B cell (primary cell): ENCODE results near the gene TRIP13. TPM values are rescaled to one million over a fixed set of nuclear protein-coding genes. Genes with fewer than 3 reads are reported as not detected.

ENCODE experiments used
- ATAC-seq: fragments of 200-7000 bp; cut with Tn5 transposase; one replicate; pipeline ENCODE4 v1.10.0; 2021; ENCODE audit warnings: low read depth, mild to moderate bottlenecking, moderate number of reproducible peaks, moderate library complexity
- CTCF ChIA-PET: fragments of 350-600 bp; sonication (Branson Sonifier 250); formaldehyde crosslinking; loops from one replicate; lab custom pipeline; 2021; ENCODE audit warnings: antibody characterized with exemption, inconsistent platforms; lab: Charles Lee
- POLR2A ChIA-PET: fragments of 350-600 bp; sonication (Branson Sonifier 250); formaldehyde crosslinking; loops from one replicate; lab custom pipeline; 2021; ENCODE audit warnings: antibody characterized with exemption; lab: Charles Lee
- DNase-seq: peaks from one replicate; pipeline ENCODE4 v3.0.0; 2013
- H2AFZ ChIP-seq: 2 replicates; pipeline ENCODE4 v1.6.1; 2012; ENCODE audit warnings: mild to moderate bottlenecking, low read depth, low read length; ENCODE audit not compliant: insufficient read depth, poor library complexity, severe bottlenecking
- H3K27ac ChIP-seq, 2 donors: 1 replicate in 1 of 2; 2 replicates in 1 of 2; pipeline ENCODE4 v1.5.1; 2012 to 2013; ENCODE audit warnings: low read length in 2 of 2, mild to moderate bottlenecking in 2 of 2, moderate library complexity in 1 of 2
- H3K27me3 ChIP-seq, 4 experiments: fragments of 200-600 bp in 1 of 4; sonication (generic) in 1 of 4; replicated peaks in 1 of 4; 1 replicate in 2 of 4; 2 replicates in 2 of 4; pipeline versions ENCODE4 v1.6.1 to v1.7.0; 2013 to 2016; ENCODE audit warnings: low read length in 3 of 4, mild to moderate bottlenecking in 2 of 4, mixed read lengths in 1 of 4, moderate library complexity in 1 of 4; ENCODE audit not compliant: insufficient read depth in 4 of 4, control insufficient read depth in 3 of 4; ENCODE audit errors: control extremely low read depth in 1 of 4
- H3K36me3 ChIP-seq, 2 experiments: replicated peaks in 1 of 2; 1 replicate in 1 of 2; 2 replicates in 1 of 2; pipeline versions ENCODE4 v1.6.1 to v1.7.1; 2013; ENCODE audit warnings: low read length in 1 of 2; ENCODE audit not compliant: insufficient read depth in 2 of 2, control insufficient read depth in 1 of 2; ENCODE audit errors: control extremely low read depth in 1 of 2, extremely low read depth in 1 of 2
- H3K4me1 ChIP-seq, 2 donors: fragments of 200-600 bp in 1 of 2; sonication (generic) in 1 of 2; 1 replicate in 1 of 2; 2 replicates in 1 of 2; pipeline versions ENCODE4 v1.5.1 to v1.6.1; 2013 to 2017; ENCODE audit warnings: low read length in 2 of 2; ENCODE audit not compliant: control insufficient read depth in 2 of 2, insufficient read depth in 2 of 2
- H3K4me2 ChIP-seq: replicated peaks from 2 replicates; pipeline ENCODE3; 2012; ENCODE audit warnings: mild to moderate bottlenecking, low read depth, low read length; ENCODE audit not compliant: poor library complexity, severe bottlenecking
- H3K4me3 ChIP-seq, 5 experiments: fragments of 200-600 bp in 1 of 5; sonication (generic) in 1 of 5; 1 replicate in 3 of 5; 2 replicates in 2 of 5; pipeline versions ENCODE4 v1.5.1 to v1.7.0; 2011 to 2016; ENCODE audit warnings: low read length in 4 of 5, mild to moderate bottlenecking in 4 of 5, low read depth in 2 of 5, control low read depth in 1 of 5, moderate library complexity in 1 of 5; ENCODE audit not compliant: insufficient read depth in 1 of 5; ENCODE audit errors: control extremely low read depth in 1 of 5, extremely low read depth in 1 of 5
- H3K79me2 ChIP-seq: fragments of 200-600 bp; sonication (generic); one replicate; pipeline ENCODE4 v1.6.0; 2016; ENCODE audit warnings: low read length; ENCODE audit not compliant: control insufficient read depth, insufficient read depth
- H3K9ac ChIP-seq: fragments of 200-600 bp; sonication (generic); 2 replicates; pipeline ENCODE4 v1.6.1; 2017; ENCODE audit warnings: mild to moderate bottlenecking, low read length, moderate library complexity
- H3K9me3 ChIP-seq, 3 donors: one replicate each; pipeline versions ENCODE4 v1.6.1 to v1.7.1; 2013; ENCODE audit warnings: low read length in 2 of 3; ENCODE audit not compliant: control insufficient read depth in 2 of 3, insufficient read depth in 1 of 3; ENCODE audit errors: control extremely low read depth in 1 of 3
- H4K20me1 ChIP-seq: 2 replicates; pipeline ENCODE4 v1.6.0; 2012; ENCODE audit warnings: mild to moderate bottlenecking, low read length; ENCODE audit not compliant: insufficient read depth, control insufficient read depth, poor library complexity, severe bottlenecking
- H3K27ac Mint-ChIP-seq: one replicate; pipeline ENCODE4 v1.8.0; 2021; ENCODE audit warnings: mixed read lengths
- H3K27me3 Mint-ChIP-seq: one replicate; pipeline ENCODE4 v1.8.0; 2021; ENCODE audit warnings: mixed read lengths
- H3K4me1 Mint-ChIP-seq: one replicate; pipeline ENCODE4 v1.8.0; 2021; ENCODE audit warnings: mixed read lengths
- H3K4me3 Mint-ChIP-seq: one replicate; pipeline ENCODE4 v1.8.0; 2021; ENCODE audit warnings: mixed read lengths
- H3K9me3 Mint-ChIP-seq: one replicate; pipeline ENCODE4 v1.8.0; 2022; ENCODE audit warnings: mixed read lengths; ENCODE audit not compliant: insufficient read depth
- EZH2 ChIP-seq: IDR thresholded peaks from 2 replicates; pipeline ENCODE4 v1.6.1; 2012; ENCODE audit warnings: borderline replicate concordance, low read depth, mild to moderate bottlenecking, moderate library complexity, low read length; ENCODE audit not compliant: insufficient read depth, poor library complexity, severe bottlenecking
- WGBS: methylation state at CpG from one replicate; pipeline ENCODE4 v1.1.5; 2013; ENCODE audit warnings: missing lambda C conversion rate; ENCODE audit not compliant: insufficient coverage; 5-methylcytosine and 5-hydroxymethylcytosine counted together
- intact Hi-C: fragments of 100-400 bp; cut with micrococcal nuclease; formaldehyde crosslinking; loops from one replicate; pipeline ENCODE4 v1.10.0; 2022
- polyA plus RNA-seq: library from polyadenylated mRNA; depleted of rRNA; stranded (reverse); fragments of >200 nt; gene quantifications from 2 replicates; pipeline ENCODE4 v1.2.3, GENCODE V29; 2012
- total RNA-seq, 2 donors: library from RNA; stranded (reverse); fragments of 120-200 nt in 1 of 2; gene quantifications; 1 replicate in 1 of 2; 2 replicates in 1 of 2; pipeline versions ENCODE4 v1.2.3 to v1.2.4, GENCODE V29; 2013 to 2022
- TF ChIP-seq, protein P1 (sequence below): fragments of 200-600 bp; IDR thresholded peaks from one replicate; pipeline ENCODE4 v1.8.0; 2022; ENCODE audit warnings: antibody characterized with exemption, mild to moderate bottlenecking

Gene TRIP13
- total and polyA plus RNA-seq, 2 donors (not counting 1 experiment from before 2014, with no cell fraction given), result 0.63 to 1.1 TPM

DNA sequence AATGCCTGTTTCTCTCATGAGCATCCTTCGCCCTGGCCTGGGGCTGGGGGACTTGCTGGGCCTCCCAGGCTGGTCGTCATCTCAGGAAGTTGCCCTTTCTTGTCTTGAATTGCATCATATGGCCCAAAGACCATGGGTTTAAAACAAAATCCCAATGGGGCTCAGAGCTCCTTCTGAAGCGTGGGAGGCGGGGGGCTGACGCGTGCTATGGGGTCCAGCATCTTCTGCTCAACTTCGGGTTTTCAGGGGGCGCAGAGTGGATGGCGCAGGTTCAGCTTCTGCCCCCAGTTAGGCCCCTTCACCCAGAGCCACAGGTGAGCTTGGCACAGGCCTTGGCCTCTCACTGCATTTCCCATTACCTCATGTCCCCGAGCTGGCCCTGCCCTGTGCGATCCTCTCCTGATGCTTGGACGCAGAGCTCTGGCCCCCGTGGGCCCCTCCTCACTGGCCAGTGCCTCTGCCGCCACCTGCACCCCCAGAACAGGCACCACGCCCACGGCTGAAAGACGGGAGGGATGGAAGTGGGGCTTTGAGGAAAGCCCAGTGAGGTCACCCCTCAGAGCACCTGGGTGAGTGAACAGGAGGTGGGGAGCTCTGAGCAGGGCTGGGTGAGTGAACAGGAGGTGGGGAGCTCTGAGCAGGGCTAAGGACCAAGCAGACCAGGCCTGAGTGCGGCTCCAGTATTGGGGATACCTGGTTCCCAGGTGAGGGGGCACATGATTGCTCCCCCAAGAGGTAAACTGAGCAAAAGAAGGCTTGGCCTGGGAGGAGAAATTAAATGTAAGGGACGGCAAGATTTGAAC is 56.0 kb downstream of the TRIP13 start:
- Histone ChIP-seq H3K9me3 (peaks cover 0 to 14% (median 0%) of the 10 kb centered on the region in 3 donors), H3K36me3 (no peaks in the 10 kb centered on the region), H3K27me3 (peaks cover 0 to 52% (median 11%) of the 10 kb centered on the region in 4 experiments), H3K79me2 (no peaks in the 10 kb centered on the region), H3K4me2 (no peak overlapping the region), H3K27ac (no peak overlapping the region), H3K4me1 (no peaks in the 10 kb centered on the region), H4K20me1 (no peaks in the 10 kb centered on the region), H3K9ac (no peak overlapping the region), H2AFZ (no peak overlapping the region), H3K4me3 (no peak overlapping the region)
- WGBS, result 85% methylated on average over 19 of the region's 19 CpGs
- CTCF ChIA-PET, result interaction anchor here (1.6 kb wide), 1 partner anchor 14 kb away, joined by 3 read pairs; no protein-coding TSS in a partner anchor
- H3K4me3 Mint-ChIP-seq, result no peak overlapping the region
- H3K27ac Mint-ChIP-seq, result no peak overlapping the region
- no peaks in the 10 kb centered on the region for H3K4me1 Mint-ChIP-seq
- peaks cover 60% of the 10 kb centered on the region for H3K27me3 Mint-ChIP-seq
- ATAC-seq (no peak), DNase-seq (no peak)
- TF ChIP-seq, protein P1, sequence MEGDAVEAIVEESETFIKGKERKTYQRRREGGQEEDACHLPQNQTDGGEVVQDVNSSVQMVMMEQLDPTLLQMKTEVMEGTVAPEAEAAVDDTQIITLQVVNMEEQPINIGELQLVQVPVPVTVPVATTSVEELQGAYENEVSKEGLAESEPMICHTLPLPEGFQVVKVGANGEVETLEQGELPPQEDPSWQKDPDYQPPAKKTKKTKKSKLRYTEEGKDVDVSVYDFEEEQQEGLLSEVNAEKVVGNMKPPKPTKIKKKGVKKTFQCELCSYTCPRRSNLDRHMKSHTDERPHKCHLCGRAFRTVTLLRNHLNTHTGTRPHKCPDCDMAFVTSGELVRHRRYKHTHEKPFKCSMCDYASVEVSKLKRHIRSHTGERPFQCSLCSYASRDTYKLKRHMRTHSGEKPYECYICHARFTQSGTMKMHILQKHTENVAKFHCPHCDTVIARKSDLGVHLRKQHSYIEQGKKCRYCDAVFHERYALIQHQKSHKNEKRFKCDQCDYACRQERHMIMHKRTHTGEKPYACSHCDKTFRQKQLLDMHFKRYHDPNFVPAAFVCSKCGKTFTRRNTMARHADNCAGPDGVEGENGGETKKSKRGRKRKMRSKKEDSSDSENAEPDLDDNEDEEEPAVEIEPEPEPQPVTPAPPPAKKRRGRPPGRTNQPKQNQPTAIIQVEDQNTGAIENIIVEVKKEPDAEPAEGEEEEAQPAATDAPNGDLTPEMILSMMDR, result no peak
- no peak for TF ChIP-seq EZH2
- H3K9me3 Mint-ChIP-seq, result no peaks in the 10 kb centered on the region
- intact Hi-C loops, result no loop called here
- POLR2A ChIA-PET, result no interaction called here

DNA sequence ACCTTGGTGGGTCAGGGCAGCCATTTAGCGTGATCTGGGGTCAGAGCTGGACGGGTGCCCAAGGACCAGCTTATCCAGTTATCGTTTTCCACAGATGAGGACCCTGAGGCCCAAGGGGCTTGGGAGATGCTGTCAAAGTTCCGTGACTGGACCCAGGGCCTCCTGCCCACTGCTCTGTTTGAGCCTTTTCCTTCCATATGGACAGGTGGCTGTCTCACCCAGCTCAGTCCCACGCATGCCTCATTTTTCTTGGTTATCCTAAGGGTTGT is 56.5 kb downstream of the TRIP13 start:
- H3K9me3 Mint-ChIP-seq, result no peaks in the 10 kb centered on the region
- TF ChIP-seq, protein P1, result no peak
- TF ChIP-seq EZH2, result no peak

More for the DNA sequence above, 56.5 kb downstream of the TRIP13 start:
- no peak overlapping the region for H3K27ac ChIP-seq
- H3K9me3 ChIP-seq, result peaks cover 0 to 14% (median 0%) of the 10 kb centered on the region in 3 donors
- no peak overlapping the region for H3K4me3 Mint-ChIP-seq
- ChIA-PET POLR2A (no interaction called here), CTCF (interaction anchor here (1.6 kb wide), 1 partner anchor 15 kb away, joined by 3 read pairs; no protein-coding TSS in a partner anchor)
- H4K20me1 ChIP-seq, result no peaks in the 10 kb centered on the region
- no peak overlapping the region for H2AFZ ChIP-seq
- no peaks in the 10 kb centered on the region for H3K4me1 Mint-ChIP-seq
- no peaks in the 10 kb centered on the region for H3K36me3 ChIP-seq
- no peaks in the 10 kb centered on the region for H3K79me2 ChIP-seq
- H3K27me3 Mint-ChIP-seq, result peaks cover 59% of the 10 kb centered on the region
- no peak overlapping the region for H3K4me2 ChIP-seq
- no peak overlapping the region for H3K9ac ChIP-seq
- H3K4me1 ChIP-seq, result no peaks in the 10 kb centered on the region
- peaks cover 0 to 52% (median 11%) of the 10 kb centered on the region in 4 experiments for H3K27me3 ChIP-seq
- intact Hi-C loops, result no loop called here
- no peak for DNase-seq
- no peak overlapping the region for H3K27ac Mint-ChIP-seq
- no peak overlapping the region for H3K4me3 ChIP-seq
- no peak for ATAC-seq
- 92% methylated on average over 3 of the region's 5 CpGs for WGBS
